ENCODE measurements around the gene SCYGR2.

The SCYGR2 gene

GRCh38 chr2:227612546-227613271 lies 14.0 kb downstream of the SCYGR2 start:
- TF ChIP-seq CTCF (conservative IDR thresholded peaks at IDR 0.05; ENCODE audit: low read length) = no peak
- no peak for DNase-seq (ENCODE audit: low read depth)
- no peak overlapping the region for H3K4me3 ChIP-seq (ENCODE audit: low read length)

- no peak overlapping the region for H3K4me3 ChIP-seq (ENCODE audit: low read length)
- DNase-seq (ENCODE audit: low read depth) = no peak
- no peak for TF ChIP-seq CTCF (conservative IDR thresholded peaks at IDR 0.05; ENCODE audit: low read length)
Measured at GRCh38 chr2:227613272-227613660, 14.6 kb downstream of the SCYGR2 start.

GRCh38 chr2:227614246-227614645 lies 15.6 kb downstream of the SCYGR2 start:
- H3K4me3 ChIP-seq (ENCODE audit: low read length) = no peak overlapping the region
- DNase-seq (ENCODE audit: low read depth) = no peak
- TF ChIP-seq CTCF (conservative IDR thresholded peaks at IDR 0.05; ENCODE audit: low read length) = no peak

GRCh38 chr2:227614740-227615139 lies 16.0 kb downstream of the SCYGR2 start, which contains the start of gene SCYGR3:
TSS of gene SCYGR3 (minus strand) at chr2:227614840. CDS start at chr2:227614840, 0 bp downstream.
- no peak for DNase-seq (ENCODE audit: low read depth)
- TF ChIP-seq CTCF (conservative IDR thresholded peaks at IDR 0.05; ENCODE audit: low read length) = no peak
- H3K4me3 ChIP-seq (ENCODE audit: low read length) = no peak within 1 kb of the TSS

GRCh38 chr2:227615181-227615580 lies 16.5 kb downstream of the SCYGR2 start:
- H3K4me3 ChIP-seq (ENCODE audit: low read length) = no peak overlapping the region
- no peak for DNase-seq (ENCODE audit: low read depth)
- TF ChIP-seq CTCF (conservative IDR thresholded peaks at IDR 0.05; ENCODE audit: low read length) = no peak

GRCh38 chr2:227615906-227616305 lies 17.2 kb downstream of the SCYGR2 start:
- no peak for DNase-seq (ENCODE audit: low read depth)
- no peak for TF ChIP-seq CTCF (conservative IDR thresholded peaks at IDR 0.05; ENCODE audit: low read length)
- no peak overlapping the region for H3K4me3 ChIP-seq (ENCODE audit: low read length)

- DNase-seq (ENCODE audit: low read depth) = no peak
- no peak overlapping the region for H3K4me3 ChIP-seq (ENCODE audit: low read length)
- TF ChIP-seq CTCF (conservative IDR thresholded peaks at IDR 0.05; ENCODE audit: low read length) = no peak
Measured at GRCh38 chr2:227616631-227617030, 17.9 kb downstream of the SCYGR2 start.

Measured in AG10803 (cell line).